ENCODE data around the gene HAVCR1. TPM values are rescaled to one million over a fixed set of nuclear protein-coding genes. Genes with fewer than 3 reads are reported as not detected.

Gene HAVCR1
- total RNA-seq, 1 experiment from 2014 or later: not detected

GRCh38 chr5:157025093-157025698 lies 33.7 kb downstream of the HAVCR1 start:
- Histone ChIP-seq H3K36me3 (ENCODE audit: control insufficient read depth in 1 of 2, insufficient read depth in 2 of 2, low read length in 2 of 2) (no peaks in the 10 kb centered on the region), H3K27ac (ENCODE audit: low read depth, low read length) (no peak overlapping the region), H2AFZ (ENCODE audit: low read depth, low read length, poor library complexity, severe bottlenecking) (no peak overlapping the region), H3K9ac (ENCODE audit: low read length) (no peak overlapping the region), H3K79me2 (ENCODE audit: insufficient read depth, low read length) (no peaks in the 10 kb centered on the region), H3K4me2 (ENCODE audit: low read length) (no peak overlapping the region), H3K27me3 (ENCODE audit: insufficient read depth, low read length) (peaks cover 20% of the 10 kb centered on the region), H4K20me1 (ENCODE audit: insufficient read depth) (no peaks in the 10 kb centered on the region), H3K4me1 (ENCODE audit: control insufficient read depth in 1 of 2, insufficient read depth in 2 of 2, low read length in 2 of 2) (no peaks in the 10 kb centered on the region), H3K4me3 (replicated peaks in 1 of 2; ENCODE audit: low read depth in 1 of 2, low read length in 2 of 2) (no peak overlapping the region), H3K9me2 (ENCODE audit: insufficient read depth) (no peaks in the 10 kb centered on the region), H3K9me3 (ENCODE audit: control insufficient read depth in 1 of 2, insufficient read depth in 1 of 2, low read depth in 1 of 2, low read length in 2 of 2) (no peaks in the 10 kb centered on the region)
- TF ChIP-seq FOSL1 (IDR thresholded peaks at IDR 0.05; ENCODE audit: low read depth): no peak
- TF ChIP-seq ZNF274 (IDR thresholded peaks at IDR 0.05; ENCODE audit: low read depth, low read length): no peak
- no peak for TF ChIP-seq JUND (IDR thresholded peaks at IDR 0.05)
- no peak for TF ChIP-seq SP1 (IDR thresholded peaks at IDR 0.05; ENCODE audit: low read depth)
- no peak for TF ChIP-seq POLR2AphosphoS5 (IDR thresholded peaks at IDR 0.05; ENCODE audit: low read depth, low read length)
- TF ChIP-seq CTCF (IDR thresholded peaks at IDR 0.05 in 2 of 3, conservative IDR thresholded peaks at IDR 0.05 in 1 of 3; ENCODE audit: borderline replicate concordance in 1 of 3, insufficient read depth in 1 of 3, low read depth in 2 of 3, low read length in 2 of 3): no peak
- TF ChIP-seq, protein P1, sequence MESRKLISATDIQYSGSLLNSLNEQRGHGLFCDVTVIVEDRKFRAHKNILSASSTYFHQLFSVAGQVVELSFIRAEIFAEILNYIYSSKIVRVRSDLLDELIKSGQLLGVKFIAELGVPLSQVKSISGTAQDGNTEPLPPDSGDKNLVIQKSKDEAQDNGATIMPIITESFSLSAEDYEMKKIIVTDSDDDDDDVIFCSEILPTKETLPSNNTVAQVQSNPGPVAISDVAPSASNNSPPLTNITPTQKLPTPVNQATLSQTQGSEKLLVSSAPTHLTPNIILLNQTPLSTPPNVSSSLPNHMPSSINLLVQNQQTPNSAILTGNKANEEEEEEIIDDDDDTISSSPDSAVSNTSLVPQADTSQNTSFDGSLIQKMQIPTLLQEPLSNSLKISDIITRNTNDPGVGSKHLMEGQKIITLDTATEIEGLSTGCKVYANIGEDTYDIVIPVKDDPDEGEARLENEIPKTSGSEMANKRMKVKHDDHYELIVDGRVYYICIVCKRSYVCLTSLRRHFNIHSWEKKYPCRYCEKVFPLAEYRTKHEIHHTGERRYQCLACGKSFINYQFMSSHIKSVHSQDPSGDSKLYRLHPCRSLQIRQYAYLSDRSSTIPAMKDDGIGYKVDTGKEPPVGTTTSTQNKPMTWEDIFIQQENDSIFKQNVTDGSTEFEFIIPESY (IDR thresholded peaks at IDR 0.05; ENCODE audit: extremely low read depth, insufficient replicate concordance, low read length): no peak
- no peak for TF ChIP-seq SIN3A (IDR thresholded peaks at IDR 0.05; ENCODE audit: low read depth)
- no peak for TF ChIP-seq MAX (IDR thresholded peaks at IDR 0.05)
- ChIA-PET RAD21 (ENCODE audit: low non-redundant PET in 1 of 2, low total read pairs in 2 of 2, uncharacterized antibody in 2 of 2, unreplicated experiment in 2 of 2) (no interaction called here), CTCF (no interaction called here), POLR2A (no interaction called here)
- BruUV-seq (replicated peaks): no TSS peak
- intact Hi-C loops (cut with micrococcal nuclease): no loop called here
- no peak for ATAC-seq
- no peak for DNase-seq (ENCODE audit: low read depth, low spot score)
